ENCODE measurements around the gene NME9.

Gene NME9

GRCh38 chr3:138332472-138333073, 2.9 kb upstream of the NME9 start:
- FAIRE-seq (no peak), DNase-seq (ENCODE audit: insufficient read length, low spot score) (no peak)
- peak; percentile 50 for TF ChIP-seq CTCF (IDR thresholded peaks at IDR 0.05; ENCODE audit: insufficient read depth, missing control alignments)

- FAIRE-seq: no peak
- DNase-seq (ENCODE audit: insufficient read length, low spot score): no peak
- no peak for TF ChIP-seq CTCF (IDR thresholded peaks at IDR 0.05; ENCODE audit: insufficient read depth, missing control alignments)
Measured at GRCh38 chr3:138331143-138331894, 1.7 kb upstream of the NME9 start.

GRCh38 chr3:138329984-138330293, 288 bp upstream of the NME9 start:
- DNase-seq (ENCODE audit: insufficient read length, low spot score): no peak
- no peak for FAIRE-seq
- TF ChIP-seq CTCF (IDR thresholded peaks at IDR 0.05; ENCODE audit: insufficient read depth, missing control alignments): no peak

- FAIRE-seq: no peak
Measured at GRCh38 chr3:138328341-138328740, 1.3 kb downstream of the NME9 start.

GRCh38 chr3:138327831-138328230, 1.8 kb downstream of the NME9 start:
- DNase-seq (ENCODE audit: insufficient read length, low spot score) (no peak), FAIRE-seq (no peak)
- no peak for TF ChIP-seq CTCF (IDR thresholded peaks at IDR 0.05; ENCODE audit: insufficient read depth, missing control alignments)

More at GRCh38 chr3:138328341-138328740, 1.3 kb downstream of the NME9 start:
- DNase-seq (ENCODE audit: insufficient read length, low spot score): no peak
- peak; percentile 42 for TF ChIP-seq CTCF (IDR thresholded peaks at IDR 0.05; ENCODE audit: insufficient read depth, missing control alignments)

GRCh38 chr3:138326866-138327595, 2.6 kb downstream of the NME9 start:
- FAIRE-seq (no peak), DNase-seq (ENCODE audit: insufficient read length, low spot score) (no peak)
- no peak for TF ChIP-seq CTCF (IDR thresholded peaks at IDR 0.05; ENCODE audit: insufficient read depth, missing control alignments)

- DNase-seq (ENCODE audit: insufficient read length, low spot score) (no peak), FAIRE-seq (no peak)
- TF ChIP-seq CTCF (IDR thresholded peaks at IDR 0.05; ENCODE audit: insufficient read depth, missing control alignments): no peak
Measured at GRCh38 chr3:138325990-138326389, 3.7 kb downstream of the NME9 start.
